NCI-H526 (cell line): ENCODE data around the gene NT5DC1.
A peak's percentile ranks its signal among the peaks of the same experiment; 100 is the strongest.

Experiments used
- DNase-seq, 2 experiments: peaks; one replicate each; lab custom pipeline; 2025; lab: John Stamatoyannopoulos, UW

Gene NT5DC1

GRCh38 chr6:116192786-116193185, 92.1 kb downstream of the NT5DC1 start:
- no peak for DNase-seq

GRCh38 chr6:116196841-116197240, 96.2 kb downstream of the NT5DC1 start:
- no peak for DNase-seq

GRCh38 chr6:116200619-116201249, 100.1 kb downstream of the NT5DC1 start:
- DNase-seq = no peak

- DNase-seq = no peak
Measured at GRCh38 chr6:116201538-116201937, 100.9 kb downstream of the NT5DC1 start.

GRCh38 chr6:116205281-116205680, 104.6 kb downstream of the NT5DC1 start:
- no peak for DNase-seq

- DNase-seq = no peak
Measured at GRCh38 chr6:116206231-116206903, 105.7 kb downstream of the NT5DC1 start.

- no peak for DNase-seq
Measured at GRCh38 chr6:116208056-116208785, 107.6 kb downstream of the NT5DC1 start.

- no peak for DNase-seq
Measured at GRCh38 chr6:116210316-116210715, 109.7 kb downstream of the NT5DC1 start.

- no peak for DNase-seq
Measured at GRCh38 chr6:116210750-116211425, 110.2 kb downstream of the NT5DC1 start.

- DNase-seq = no peak
Measured at GRCh38 chr6:116214681-116215080, 114.0 kb downstream of the NT5DC1 start.

- no peak for DNase-seq
Measured at GRCh38 chr6:116215414-116215813, 114.8 kb downstream of the NT5DC1 start.

GRCh38 chr6:116217069-116217468, 116.4 kb downstream of the NT5DC1 start:
- DNase-seq = peak; percentile 34 to 49

GRCh38 chr6:116218172-116218633, 117.5 kb downstream of the NT5DC1 start:
- peak in 1 of 2 experiments; percentile 33 for DNase-seq

GRCh38 chr6:116218866-116219265, 118.2 kb downstream of the NT5DC1 start:
- DNase-seq = no peak

- no peak for DNase-seq
Measured at GRCh38 chr6:116221067-116221466, 120.4 kb downstream of the NT5DC1 start.

- DNase-seq = no peak
Measured at GRCh38 chr6:116221911-116222310, 121.3 kb downstream of the NT5DC1 start.

GRCh38 chr6:116223355-116223754, 122.7 kb downstream of the NT5DC1 start:
- DNase-seq = no peak

- peak in 1 of 2 experiments; percentile 51 for DNase-seq
Measured at GRCh38 chr6:116229287-116229913, 128.7 kb downstream of the NT5DC1 start.

GRCh38 chr6:116234689-116235088, 134.0 kb downstream of the NT5DC1 start:
- no peak for DNase-seq

- DNase-seq = no peak
Measured at GRCh38 chr6:116238083-116238482, 137.4 kb downstream of the NT5DC1 start.

GRCh38 chr6:116239256-116239655, 138.6 kb downstream of the NT5DC1 start:
- no peak for DNase-seq

- no peak for DNase-seq
Measured at GRCh38 chr6:116239856-116240255, 139.2 kb downstream of the NT5DC1 start.
